ENCODE results near the gene TRAF5.
"Not testable (repeated sequence)": the region's sequence is repeated elsewhere in the genome, so short reads cannot be mapped to it uniquely, and the experiment has no call there.

DNA sequence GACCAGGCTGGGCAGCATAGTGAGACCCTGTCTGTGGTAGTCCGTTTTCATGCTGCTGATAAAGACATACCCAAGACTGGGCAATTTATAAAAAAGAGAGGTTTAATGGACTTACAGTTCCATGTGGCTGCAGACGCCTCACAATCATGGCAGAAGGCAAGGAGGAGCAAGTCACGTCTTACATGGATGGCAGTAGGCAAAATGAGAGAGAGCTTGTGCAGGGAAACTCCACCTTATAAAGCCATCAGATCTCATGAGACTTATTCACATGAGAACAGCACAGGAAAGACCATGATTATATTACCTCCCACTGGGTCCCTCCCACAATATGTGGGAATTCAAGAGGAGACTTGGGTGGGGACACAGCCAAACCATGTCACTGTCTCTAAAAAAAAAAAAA, 25.4 kb downstream of the TRAF5 start:
- not testable (repeated sequence) for TF ChIP-seq POLR2A, EP300, POLR2AphosphoS5 (IDR thresholded peaks at IDR 0.05)
- TF ChIP-seq, protein P1, sequence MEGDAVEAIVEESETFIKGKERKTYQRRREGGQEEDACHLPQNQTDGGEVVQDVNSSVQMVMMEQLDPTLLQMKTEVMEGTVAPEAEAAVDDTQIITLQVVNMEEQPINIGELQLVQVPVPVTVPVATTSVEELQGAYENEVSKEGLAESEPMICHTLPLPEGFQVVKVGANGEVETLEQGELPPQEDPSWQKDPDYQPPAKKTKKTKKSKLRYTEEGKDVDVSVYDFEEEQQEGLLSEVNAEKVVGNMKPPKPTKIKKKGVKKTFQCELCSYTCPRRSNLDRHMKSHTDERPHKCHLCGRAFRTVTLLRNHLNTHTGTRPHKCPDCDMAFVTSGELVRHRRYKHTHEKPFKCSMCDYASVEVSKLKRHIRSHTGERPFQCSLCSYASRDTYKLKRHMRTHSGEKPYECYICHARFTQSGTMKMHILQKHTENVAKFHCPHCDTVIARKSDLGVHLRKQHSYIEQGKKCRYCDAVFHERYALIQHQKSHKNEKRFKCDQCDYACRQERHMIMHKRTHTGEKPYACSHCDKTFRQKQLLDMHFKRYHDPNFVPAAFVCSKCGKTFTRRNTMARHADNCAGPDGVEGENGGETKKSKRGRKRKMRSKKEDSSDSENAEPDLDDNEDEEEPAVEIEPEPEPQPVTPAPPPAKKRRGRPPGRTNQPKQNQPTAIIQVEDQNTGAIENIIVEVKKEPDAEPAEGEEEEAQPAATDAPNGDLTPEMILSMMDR (IDR thresholded peaks at IDR 0.05): not testable (repeated sequence)
